SKM-1 (cell line): Measurements from ENCODE around the gene CTSD.

Source experiments
- DNase-seq: peaks from one replicate; lab custom pipeline; 2025; ENCODE audit not compliant: unreplicated experiment; lab: John Stamatoyannopoulos, UW

The CTSD gene

GRCh38 chr11:1732418-1733008 lies 31.2 kb downstream of the CTSD start:
- DNase-seq = no peak

DNA sequence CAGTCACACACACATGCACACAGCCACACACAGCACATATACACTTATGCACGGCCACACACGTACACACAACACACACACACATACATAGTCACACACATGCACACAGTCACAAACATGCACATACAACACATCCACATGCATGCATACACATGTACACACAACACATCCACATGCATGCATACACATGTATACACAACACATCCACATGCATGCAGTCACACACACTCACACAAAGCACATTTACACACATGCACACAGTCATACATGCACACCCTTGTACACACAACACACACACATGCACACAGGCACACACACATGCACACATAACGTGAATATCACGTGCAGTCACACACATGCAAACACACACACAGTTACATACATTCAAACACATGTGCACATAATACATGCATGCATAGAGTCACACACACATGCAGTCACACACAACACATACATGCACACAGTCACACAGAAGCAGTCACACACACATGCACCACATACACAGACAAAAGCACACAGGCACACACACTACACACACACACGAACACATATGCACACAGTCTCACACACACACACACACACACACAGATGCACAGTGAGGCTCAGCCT lies 32.2 kb downstream of the CTSD start:
- DNase-seq = no peak

GRCh38 chr11:1730059-1730629 lies 33.6 kb downstream of the CTSD start:
- no peak for DNase-seq

DNA sequence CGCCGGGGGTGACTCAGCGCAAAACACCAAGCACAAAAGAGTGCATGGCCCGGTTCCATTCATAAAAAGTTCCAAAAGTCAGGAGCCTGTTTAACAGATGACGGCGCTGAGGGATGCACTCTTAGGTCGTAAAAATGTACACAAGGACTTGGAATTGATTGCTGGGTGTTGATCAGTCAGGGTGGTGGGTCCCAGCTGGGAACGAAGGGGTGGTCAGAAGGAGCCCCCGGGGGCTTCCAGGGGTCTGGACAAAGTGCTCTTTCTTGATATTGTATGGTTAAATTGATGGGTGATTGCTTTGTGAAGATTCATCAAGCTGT lies 34.1 kb downstream of the CTSD start:
- DNase-seq = no peak

GRCh38 chr11:1728931-1729691 lies 34.6 kb downstream of the CTSD start:
- no peak for DNase-seq

- DNase-seq = no peak
Observed at GRCh38 chr11:1728301-1728700, 35.4 kb downstream of the CTSD start.

- DNase-seq = no peak
Observed at GRCh38 chr11:1727861-1728260, 35.9 kb downstream of the CTSD start.

DNA sequence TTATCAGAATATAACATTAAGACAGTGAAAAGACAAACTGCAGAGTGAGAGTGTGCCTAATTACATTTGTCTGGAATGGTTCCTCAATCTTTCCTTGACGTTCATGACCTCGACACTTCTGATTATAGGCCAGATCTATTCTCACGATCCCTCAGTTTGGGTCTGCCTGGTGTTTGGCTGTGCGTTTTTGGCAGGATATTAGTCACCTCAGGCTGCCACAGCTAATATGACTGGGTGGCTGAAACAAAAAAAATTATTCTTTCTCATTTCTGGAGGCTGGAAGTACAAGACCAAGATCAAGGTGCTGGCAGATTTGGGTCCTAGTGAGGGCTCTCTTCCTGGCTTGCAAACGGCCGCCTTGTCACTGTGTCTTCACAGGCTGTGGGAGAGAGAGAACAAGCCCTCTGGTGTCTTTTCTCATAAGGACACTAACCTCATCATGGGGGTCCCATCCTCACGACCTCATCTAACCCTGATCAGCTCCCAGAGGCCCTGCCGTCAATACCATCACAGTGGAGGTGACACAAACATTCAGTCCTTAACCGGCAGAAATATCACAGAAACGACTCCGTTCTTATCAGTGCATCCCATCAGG lies 36.5 kb downstream of the CTSD start:
- no peak for DNase-seq

GRCh38 chr11:1719781-1720180 lies 43.9 kb downstream of the CTSD start:
- DNase-seq = no peak

DNA sequence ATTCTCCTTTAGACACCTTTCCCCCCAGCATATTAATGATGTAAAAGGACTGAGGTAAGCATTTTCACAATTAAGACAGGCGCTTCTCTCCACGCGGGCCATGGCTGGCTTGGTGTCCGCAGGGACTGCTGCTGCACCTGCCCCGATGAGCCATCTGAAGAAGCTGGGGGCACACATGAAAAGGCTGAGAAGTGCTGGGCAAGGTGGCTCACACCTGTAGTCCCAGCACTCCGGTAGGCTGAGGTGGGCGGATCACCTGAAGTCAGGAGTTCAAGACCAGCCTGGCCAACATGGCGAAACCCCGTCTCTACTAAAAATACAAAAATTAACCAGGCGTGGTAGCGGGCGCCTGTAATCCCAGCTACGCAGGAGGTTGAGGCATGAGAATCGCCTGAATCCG lies 45.4 kb downstream of the CTSD start:
- no peak for DNase-seq

DNA sequence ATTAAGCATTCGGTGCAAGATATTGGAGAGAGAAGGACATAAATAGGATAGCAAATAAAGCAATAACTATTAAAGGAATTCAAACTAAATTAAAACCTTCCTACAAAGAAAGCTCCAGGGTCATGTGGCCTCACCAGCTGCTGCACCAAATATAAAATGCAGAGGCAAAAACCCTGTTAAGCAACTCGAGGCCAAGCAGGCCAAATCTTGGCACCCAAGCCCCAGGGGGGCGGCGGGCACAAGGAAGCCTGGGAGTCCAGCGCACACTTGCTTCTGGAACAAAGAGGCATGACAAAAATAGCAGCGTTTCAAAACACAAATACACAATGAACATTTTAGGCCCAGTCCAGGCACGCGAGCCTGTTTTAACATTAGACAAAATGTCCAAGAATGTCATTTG lies 46.0 kb downstream of the CTSD start:
- DNase-seq = no peak

DNA sequence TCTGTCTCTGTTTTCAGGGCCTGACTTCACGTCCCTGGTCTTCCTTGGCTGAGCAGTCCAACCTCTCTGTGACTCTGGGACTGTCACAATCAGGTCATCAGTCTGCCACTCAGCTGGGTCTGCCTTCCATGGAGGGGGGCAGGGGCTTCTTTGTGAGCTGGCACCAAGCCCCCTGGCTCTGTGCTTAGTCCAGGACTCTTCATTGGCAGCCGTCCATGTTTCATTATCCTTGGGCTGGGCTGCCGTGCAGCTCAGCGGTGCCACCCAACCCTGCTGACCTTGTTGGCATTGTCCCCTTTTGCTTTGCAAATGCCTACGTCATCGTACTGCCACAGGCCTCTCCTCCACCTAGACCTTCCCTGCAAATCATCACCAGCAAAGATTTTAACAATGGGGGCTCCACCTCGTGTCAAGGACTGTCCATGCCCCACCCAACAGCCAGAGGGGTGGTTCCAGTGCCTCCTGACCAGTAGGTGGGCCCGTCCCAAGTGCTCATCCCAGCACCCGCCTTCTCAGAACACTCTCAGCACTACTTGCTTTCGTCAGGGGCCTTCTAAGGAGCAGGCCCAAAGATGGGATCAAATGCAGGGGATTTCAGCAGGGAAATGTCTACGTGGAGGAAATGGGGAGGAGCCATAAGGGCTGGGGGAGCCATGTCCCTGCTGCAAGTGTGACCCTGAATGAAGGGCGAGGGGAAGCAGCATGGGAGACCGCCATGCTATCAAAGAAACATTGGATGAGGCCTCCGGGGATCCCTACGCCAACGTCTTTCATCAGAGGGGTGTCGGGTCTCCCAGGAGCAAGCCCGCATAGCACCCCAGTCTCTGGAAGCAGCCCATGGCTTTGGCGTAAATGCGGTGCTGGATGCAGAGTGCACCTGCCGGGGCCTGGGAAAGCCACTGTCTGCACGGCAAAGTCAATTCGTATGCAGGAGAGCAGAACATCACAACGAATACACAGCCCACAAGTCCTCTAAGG lies 48.5 kb downstream of the CTSD start:
- DNase-seq = no peak

DNA sequence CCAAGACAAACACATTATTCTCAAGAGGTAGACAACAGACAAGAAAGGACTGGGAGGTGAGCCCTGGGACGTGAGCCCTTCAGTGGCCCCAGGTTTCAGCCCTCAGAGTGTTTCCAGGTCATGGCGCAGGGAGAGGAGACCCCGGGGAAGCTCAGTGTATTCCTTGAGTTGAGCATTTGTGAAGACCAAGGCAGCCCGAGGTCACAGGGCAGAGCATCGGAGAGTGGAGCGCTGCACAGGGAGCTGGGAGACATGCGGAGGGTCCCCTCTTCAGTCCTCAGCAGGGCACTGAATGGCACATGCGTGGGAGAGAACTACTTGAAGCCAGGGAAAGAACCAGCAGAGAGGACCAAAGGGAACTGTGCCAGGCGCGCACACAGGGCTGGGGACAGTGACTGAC lies 55.0 kb downstream of the CTSD start:
- no peak for DNase-seq

DNA sequence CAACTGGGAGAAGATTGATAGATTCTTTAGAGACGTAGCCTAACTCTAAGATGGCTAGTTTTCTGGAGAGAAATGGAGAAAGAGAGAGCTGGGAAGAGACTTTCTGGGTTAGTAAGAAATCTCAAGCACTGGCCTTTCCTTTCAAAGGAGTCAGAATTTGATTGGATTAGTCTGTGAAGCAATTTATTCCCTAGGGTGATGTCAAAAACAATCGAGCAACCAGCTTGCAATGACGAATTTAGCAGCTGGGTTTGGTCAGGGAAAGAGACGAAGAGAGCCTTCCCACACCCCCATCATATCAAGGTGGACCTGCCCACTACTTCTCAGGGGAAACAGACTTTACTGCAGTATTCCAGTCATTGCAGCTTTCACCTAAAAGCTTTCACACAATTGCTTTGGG lies 56.0 kb downstream of the CTSD start:
- DNase-seq = no peak

- DNase-seq = no peak
Observed at GRCh38 chr11:1706634-1707400, 56.9 kb downstream of the CTSD start.

- no peak for DNase-seq
Observed at GRCh38 chr11:1705126-1706052, 58.3 kb downstream of the CTSD start.

- no peak for DNase-seq
Observed at GRCh38 chr11:1703146-1703545, 60.6 kb downstream of the CTSD start.
